Activated CD4-positive, CD25-positive, alpha-beta regulatory T cell treated with anti-CD3 and anti-CD28 coated beads, Interleukin-2, amount 50 U/mL, for 72 hours (primary cell): Measurements from ENCODE around the gene CELF2.

Experiments used
- DNase-seq: peaks from one replicate; pipeline ENCODE4 v3.0.0; 2021

The CELF2 gene

DNA sequence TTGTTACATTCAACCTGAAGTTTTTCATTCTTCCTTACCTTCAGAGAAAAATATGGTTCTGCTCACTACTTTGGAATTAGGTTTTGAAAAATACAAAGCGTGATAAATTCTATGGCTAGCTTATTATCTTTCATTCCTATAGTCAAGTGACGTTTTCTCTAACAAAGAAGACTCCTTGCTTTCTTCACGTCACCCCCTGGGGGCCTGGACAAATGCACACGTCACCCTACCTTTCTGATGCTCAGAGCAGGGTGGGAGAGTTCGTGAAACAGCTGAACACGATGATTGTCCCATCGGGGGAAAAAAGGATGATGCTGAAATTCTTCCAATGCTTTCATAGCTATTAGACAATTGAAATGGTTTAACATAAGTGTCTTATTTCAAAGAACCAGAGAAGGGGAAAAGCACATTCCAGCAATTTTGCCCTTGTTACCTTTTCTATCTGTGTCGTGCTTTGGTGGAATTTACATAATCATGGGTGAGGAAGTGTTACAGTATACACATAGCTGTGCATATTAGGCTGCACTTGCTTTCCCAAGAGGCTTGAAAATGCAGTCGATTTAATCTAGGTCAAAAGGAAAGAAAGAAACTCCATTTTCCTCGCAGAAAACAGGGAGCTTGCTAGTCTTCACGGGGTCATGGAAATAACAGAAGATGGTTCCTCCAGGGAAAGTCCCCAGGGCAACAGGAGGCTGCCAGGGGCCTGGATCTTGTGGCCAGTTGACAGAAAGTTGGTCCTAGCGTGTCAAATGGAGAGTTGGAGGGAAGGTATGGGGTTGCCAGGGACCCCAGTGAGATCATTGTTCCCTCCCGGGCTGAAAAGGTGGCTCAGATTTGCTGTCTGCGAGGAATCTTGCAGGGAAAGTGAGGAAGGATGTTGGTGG is 189.2 kb downstream of the CELF2 start:
- DNase-seq = no peak

DNA sequence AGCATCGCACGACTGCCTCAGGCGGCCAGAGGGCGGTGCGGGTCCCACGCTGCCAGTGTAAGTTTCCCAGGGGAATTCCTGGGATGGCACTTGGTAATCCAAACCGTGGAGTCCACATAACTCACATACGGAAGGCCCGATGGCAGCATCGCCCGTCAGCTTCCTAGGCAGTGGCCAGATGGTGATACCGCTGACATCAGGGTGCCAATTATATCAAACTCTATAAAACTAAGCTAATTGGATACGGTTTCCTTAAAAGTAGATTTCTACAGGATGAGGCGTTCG is 189.8 kb downstream of the CELF2 start:
- no peak for DNase-seq

DNA sequence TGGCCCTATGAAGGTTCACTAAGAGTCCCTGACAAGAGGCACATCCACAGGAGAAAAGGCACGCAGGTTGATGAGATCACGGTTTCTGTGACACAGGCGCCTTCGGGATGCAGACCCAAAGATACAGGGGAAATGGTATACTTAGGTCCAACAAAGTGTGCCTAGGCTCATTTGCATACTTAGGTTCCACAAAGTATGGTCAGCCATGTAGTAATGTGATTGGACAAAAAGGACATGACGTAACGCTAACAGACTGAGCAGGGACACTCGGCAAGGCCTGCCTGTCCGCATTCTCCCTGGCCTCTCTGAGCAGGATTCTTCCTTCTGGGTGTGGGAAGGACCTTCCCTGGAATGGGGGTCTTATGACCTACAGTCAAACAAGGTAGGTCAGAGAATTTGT is 190.6 kb downstream of the CELF2 start:
- no peak for DNase-seq

DNA sequence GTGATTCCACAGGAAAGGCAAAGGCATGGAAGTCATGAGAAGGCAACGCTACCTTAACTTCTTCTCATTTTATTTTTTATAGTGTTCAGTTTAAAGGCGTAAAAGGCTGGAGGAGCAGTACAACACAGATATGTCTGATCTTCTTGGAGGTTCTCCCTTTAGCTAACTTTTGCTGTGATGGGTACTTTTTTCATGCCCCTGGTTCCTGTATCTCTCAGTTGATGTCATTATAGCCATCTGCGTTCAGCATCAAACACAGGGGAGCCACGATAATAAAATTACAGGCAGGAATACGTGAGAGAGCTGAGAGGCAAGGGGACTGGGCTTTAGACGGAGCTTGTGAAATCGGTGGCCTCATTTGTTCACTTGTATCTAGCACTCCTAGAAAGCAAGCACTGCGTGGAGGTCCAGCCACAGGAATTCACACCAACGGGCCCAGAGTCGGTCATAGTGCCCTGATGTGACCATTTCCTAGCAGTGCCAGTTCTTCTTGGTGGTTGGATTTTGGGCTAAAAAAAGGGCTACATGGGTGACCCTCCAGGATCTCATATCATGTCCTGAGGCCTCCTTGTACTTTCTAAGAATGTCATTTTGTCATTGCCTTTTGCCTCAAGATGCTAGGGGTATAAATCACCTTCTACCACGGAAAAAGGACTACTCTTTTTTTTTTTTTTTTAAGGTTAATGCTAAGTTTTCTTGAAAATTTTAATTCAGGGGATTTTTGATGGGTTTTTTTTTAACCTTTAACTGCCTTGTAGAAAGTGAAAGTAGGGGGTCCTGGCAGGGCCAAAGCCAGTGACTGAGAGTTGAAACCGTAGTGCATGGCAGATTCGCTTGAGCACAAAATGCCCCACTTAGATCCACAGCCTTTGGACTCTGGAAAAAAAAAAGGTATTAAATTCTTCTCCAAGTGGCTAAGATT is 191.5 kb downstream of the CELF2 start:
- DNase-seq = no peak

DNA sequence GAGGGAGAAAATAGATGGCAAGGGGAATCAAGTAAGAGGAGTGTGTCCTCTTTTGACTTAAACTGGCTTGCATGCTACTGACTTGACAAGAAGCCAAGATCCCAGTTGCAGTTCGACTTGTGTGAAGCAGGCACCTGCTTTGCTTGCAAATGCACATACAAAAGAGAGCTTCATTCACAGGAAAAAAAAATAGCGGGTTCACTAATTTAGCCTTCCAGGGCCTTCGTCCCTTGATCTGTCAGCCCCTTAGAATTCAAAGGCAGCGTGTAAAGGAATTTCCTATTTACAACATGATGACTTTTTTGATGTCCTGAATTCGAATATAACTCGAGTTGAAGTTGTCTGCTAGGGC is 192.1 kb downstream of the CELF2 start:
- DNase-seq = no peak

DNA sequence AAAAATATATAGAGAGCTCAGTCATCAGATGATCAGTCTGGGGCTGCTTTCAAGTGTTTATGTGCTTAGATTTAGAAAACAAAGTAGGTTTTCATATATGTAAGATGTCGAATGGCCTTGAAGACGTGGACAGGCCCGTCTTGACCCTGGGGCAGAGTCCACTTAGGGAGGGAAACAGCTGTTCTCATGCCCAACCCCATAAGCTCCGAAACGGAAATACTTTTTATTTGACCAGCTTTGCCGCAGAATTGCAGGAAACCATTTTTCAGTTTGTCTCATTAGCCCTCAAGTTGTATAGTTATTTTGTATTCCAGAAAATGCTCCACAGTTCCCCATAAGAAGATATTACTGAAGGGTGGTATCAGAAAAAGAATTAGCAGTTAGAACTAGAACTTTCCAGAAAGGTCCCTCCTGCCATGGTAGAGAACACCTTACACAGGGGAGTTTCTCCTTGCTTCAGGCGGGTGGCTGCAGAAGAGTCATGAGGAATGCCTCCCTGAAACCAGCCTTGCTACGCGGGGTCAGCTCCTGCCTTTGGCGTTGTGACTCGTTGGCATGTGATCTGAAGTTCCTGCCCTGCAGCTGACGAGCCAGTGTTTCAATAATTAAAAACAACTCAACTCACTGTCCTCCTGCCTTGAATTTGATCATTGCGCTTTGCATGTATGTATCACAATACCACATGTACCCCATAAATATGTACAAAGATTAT is 192.7 kb downstream of the CELF2 start:
- no peak for DNase-seq

DNA sequence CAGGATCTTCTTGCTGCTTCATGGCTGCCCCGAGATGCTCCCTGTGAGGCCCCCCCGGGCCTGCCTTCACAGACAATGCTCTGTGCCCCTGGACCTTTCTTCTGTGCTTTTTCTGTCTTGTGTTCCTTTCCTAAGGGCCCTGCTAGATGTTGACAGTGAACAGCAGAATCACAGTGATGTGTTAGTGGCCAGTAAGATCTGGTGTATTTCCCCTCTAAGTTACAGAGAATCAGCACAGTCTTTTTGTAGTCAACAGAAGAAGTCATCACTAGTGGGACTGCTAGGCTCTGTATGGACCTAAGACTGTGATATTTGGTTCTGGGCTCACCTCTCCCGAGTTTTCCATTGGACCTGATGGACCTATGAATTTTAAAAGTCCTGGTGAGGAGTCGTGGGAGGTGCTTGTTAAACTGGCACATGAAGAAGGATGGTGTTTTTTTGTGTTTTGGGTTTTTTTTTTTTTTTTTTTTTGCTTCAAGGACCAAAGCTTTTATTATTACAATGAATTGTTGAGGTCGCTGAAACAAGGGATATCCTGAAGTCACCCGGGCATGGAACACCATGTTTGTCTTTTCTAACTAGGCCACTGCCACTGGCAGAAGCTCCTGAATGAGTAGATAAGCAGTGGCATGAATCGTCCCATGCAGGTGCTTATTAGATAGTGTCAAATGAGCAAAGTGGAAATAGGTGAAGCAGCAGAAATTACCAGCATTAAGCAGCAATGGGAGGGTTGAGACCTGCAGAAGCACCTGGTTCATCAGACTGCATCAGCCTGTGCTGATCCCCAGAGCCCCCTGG is 194.8 kb downstream of the CELF2 start:
- DNase-seq = no peak

DNA sequence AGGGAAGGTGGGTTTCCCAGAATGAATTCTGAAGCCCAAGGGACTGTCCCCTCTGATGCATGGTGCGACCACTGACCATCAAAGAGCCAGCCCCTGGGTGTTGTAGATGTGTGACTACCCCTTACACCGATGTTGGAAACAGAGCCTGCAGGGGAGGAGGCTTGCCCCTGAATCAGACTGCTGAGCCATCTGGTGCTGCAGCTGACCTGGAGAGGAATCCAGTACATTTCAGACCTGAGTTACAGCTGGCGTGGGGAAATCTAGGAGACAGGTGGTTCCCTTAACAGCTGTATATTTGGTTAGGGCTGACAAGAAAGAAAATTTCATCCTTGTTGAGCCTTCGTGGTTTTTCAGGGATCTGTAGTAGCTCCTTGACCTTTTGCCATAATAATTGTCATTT is 195.5 kb downstream of the CELF2 start:
- no peak for DNase-seq

DNA sequence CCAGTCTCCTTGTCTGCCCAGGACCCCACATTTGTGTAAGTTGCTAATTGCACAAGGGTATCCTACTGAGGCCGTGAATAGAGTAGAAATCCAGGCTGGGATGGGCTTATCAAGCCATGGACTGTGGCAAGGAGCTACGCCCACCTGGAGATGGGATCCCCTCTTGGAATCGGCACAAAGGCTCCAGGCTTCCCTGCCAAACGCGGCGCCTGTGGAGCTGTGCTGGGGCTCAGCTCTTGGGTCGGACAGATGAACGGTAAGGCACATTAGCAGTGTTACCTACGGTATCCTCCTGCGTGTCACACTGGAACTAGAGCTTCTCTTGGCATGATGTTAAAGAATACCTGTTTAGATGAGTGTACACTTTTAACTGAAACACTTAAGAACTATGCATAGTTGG is 196.7 kb downstream of the CELF2 start:
- DNase-seq = no peak

DNA sequence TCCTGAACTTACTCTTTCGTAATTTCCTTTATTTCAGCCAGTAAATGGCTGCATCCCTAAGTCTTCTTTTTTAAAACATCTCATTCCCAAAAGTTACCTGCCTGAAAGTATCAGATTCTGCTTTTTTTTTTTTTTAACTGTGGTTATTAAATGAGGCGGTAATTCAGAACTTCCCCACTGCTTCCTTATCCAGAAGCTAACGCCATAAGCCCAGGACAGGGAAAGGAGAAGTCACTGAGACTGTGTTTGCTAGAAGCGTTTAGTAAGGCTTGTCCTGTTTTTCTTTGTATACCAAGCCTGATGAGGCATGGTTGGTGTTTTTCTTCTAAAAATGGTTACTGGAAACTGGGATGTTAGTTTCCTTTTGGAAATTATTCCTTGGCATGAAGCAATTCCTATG is 197.8 kb downstream of the CELF2 start:
- DNase-seq = no peak

DNA sequence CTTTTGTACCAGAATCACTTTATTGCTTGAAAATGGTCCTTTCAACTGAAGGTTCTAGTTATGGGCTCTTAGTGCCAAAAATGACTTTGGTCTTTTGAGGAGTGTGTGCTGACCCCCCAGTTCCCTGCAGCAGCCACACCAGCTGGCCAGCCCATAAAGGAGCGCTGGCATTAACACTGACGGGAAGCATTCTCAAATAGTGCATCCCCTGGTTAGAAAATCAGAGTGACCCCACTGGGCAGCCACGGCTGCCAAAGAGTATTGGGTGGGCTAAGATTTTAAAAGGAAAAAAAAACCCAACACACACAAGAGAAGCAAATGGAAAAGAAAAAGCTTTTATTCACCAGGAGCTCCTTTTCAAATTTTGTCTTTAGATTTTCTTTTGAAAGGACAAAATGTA is 199.8 kb downstream of the CELF2 start:
- no peak for DNase-seq

DNA sequence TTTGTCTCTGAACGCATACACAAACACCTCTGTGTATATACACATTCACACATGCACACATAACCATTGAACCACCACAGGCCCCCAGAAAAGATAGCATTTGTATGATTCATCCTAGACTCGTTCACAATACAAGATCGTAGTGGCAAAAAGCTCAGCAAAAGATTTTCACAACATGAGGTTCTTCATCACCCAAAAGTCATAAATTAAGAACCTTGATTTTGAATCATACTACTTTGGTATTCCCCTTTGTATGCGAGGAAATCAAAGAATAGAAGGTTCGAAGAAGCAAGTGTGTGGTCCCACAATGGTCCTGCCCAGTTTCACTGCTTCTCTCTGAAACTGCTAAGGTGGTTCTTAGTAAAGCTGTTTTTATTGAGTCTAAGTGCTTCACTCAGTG is 200.7 kb downstream of the CELF2 start:
- no peak for DNase-seq

DNA sequence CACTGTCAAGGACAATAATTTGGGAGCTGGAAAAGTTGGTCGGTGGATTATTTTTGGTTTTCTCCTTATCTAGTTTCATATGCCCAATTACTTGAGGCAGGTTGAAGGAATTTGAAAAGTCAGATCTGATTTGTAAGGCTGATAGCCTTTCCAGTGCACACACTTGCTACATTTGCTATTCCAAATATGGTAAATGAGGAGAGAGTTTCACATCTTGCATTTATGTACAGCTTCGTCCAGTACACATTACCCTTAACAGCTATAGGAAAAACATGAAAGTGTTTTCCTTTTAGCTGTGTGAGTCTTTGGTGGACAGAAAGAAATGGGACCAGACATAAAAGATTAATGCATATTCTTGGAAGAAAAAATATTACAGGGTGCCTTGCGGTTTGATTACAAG is 201.8 kb downstream of the CELF2 start:
- DNase-seq = no peak

DNA sequence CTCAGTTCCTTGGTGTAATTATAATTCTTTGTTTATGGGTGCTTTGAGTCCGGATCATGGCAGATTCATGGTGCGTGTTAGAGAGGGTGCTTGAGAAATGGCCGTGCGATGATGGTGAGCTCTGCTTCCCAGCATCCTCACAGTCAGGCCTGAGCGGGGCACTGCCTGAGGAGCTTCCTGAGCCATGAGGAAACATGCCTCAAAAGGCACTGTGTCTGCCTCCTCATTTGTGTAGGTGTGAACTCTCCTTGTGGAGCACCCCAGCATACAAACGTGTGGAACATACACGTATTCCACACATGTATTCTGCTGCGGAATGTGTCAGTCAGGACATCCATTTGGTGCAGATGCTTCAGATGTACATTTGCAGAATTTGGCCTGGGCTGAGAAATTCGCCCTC is 205.4 kb downstream of the CELF2 start:
- no peak for DNase-seq

DNA sequence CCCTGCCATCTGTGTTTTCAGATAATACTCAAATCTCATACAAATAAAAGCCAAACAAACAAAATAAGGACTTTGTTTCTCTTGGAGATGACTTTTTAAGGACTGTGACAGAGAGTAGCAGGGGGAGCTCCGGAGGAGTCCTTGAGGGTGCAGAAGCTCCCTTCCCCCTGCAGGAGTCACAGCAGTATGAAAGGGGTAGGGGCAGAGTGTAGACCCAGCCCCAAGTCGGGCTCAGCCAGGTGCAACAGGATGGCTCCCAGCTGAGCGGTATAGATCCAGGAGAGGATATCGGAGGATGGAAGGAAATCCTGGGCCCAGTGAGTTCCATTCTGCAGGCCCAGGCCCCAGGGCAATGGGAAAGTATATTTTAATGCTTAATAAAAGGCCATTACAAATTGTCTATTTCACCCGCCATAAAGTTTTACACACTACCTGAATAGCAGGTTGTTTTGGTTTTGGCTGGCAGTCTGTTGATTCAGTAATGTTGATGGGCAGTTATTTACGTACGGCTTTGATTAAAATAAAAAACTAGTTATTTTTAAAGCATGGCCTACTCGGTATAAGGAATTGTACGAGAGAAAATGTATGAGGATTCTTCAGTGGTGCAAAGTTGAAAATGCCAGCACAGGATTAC is 206.0 kb downstream of the CELF2 start:
- DNase-seq = no peak

DNA sequence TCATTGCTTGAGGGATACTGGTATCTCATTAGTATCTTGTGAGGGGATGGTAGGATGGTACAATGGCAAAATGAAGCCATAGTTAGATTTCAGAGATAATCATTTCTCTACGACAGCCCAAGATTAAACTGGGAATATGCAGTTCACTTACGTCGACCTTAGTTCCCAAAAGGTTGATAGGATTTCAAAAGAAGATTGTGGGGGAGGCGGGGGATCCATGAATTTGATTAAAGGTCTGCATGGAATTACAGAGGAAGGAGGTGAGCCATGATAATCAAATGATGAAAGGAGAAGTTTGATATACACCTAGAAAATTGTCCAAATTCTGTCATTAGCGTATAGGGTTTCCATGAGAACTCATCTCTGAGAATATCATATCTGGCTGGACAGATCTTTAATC is 206.6 kb downstream of the CELF2 start:
- no peak for DNase-seq

DNA sequence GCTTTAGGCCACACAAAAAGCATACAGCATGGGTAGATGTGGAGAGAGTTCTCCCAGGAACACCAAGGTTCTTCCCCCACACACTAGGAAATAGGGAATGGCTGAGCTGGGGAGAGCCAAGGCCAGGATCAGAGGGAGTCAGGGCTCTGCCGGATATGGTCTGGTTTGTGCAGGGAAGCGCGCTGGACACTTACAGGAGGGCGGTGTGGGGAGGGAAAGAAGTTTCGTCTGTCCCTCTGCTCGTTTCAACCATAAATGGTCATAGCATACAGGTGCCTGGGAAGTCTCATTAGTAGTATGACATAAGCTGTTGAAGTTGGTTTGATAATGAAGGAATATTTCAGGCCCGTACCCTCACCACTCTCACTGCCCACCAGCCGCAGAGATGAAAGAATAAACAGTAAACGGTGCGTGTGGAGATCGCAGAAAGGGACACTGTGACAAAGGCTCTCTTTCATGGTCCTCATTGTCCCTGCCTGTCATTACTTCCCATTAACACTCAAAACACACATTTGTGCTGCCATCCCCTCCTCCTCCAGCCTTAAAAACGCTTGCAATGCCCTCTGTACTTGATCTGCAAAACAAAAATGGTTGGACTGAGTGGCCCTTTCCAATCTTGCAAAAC is 207.2 kb downstream of the CELF2 start:
- no peak for DNase-seq

DNA sequence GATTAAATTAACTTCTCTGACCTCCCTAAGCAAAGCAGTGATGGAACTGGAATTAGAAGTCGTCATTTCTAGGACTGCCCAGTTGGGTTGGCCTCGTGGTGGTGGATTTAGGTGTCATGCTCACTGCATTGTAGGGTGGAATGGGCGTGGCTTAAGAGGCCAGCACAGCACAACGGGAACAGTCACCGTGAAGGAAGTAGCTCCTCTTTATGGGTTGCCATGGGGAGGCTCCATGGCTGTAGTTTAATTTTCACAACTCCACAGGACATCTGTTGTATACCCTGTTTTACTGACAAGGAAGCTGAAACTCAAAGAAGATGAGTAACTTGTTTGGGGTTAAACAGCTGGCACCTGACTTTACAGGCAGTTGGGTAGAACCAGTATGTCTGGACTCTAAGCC is 208.3 kb downstream of the CELF2 start:
- DNase-seq = no peak

DNA sequence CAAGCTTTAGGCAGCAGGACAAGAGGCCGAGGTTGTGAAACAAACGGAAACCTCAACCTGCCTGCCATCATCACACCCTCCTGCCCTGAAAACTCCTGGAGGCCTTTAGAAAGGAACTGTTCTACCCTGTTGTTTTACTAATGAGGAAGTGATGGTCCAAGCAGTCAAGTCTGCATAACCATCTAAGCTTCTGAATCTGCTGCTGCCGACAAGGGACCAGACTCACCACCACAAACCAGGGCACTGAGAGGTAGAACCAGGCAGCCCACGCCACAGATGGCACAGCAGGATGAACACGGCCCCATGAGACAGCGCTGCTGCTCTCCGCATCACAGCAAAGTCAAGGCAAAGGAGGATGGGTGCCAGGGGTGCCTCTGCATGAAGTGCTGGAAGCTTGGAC is 209.4 kb downstream of the CELF2 start:
- no peak for DNase-seq

DNA sequence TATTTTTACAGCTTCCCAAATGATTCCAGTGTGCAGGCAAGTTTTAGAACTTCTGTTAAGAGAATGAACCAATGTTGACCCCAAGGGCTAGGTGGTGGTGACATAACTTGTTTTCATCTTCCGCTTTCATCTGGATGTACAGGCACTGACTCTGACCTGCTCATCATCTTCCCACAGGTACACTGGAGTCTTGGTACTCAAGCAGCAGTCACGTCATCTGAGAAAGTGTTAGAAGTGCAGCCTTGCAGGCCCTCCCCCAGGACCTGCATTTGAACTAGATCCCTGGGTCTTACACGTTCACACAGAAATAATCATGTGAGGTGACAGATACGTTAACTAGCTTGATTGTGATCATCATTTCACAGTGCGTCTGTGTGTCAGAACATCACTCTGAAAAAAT is 212.2 kb downstream of the CELF2 start:
- DNase-seq = no peak

DNA sequence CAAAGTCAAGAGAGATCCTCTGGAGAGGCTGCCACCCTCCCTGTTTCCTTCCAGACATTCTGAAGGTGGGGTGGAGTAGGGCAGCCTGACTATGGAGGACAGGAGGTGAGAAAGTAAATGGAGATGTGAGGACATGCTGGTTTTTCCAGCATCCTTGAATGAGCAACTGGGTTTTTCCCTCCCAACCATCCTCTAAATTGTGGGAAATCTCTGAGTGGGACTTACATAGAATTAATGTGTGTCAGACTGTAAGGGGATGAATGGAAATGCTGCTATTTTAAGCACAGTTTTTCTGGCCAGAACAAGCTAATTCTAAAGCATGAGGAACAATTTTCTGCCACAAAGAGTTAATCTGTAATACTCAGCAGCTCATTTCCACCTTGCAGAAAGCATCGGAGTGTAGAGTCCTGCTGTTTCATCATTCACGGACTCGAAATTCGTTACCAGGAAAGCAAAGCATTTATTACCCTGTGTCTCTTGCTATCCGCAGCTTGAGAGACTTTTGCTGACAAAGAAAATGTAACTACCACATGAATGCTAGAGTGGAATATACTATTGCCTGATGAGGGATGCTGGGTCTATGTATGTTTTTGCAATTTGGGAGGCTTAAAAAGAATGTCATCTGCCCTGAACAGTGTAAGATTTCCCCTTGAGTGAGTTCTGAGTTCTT is 213.0 kb downstream of the CELF2 start:
- DNase-seq = no peak
